Duodenal mucosa (tissue), 2 donors: Measurements from ENCODE around the gene NMNAT2.

Experiments used
- H3K27ac ChIP-seq: one replicate; pipeline ENCODE4 v1.7.0; 2013; ENCODE audit warnings: low read depth, low read length
- H3K27me3 ChIP-seq, 2 donors: one replicate each; pipeline ENCODE4 v1.7.0; 2013; ENCODE audit warnings: low read length in 2 of 2, control low read depth in 1 of 2; ENCODE audit not compliant: insufficient read depth in 2 of 2, control insufficient read depth in 1 of 2
- H3K36me3 ChIP-seq, 2 donors: one replicate each; pipeline ENCODE4 v1.7.0; 2013; ENCODE audit warnings: low read length in 2 of 2, control low read depth in 1 of 2; ENCODE audit not compliant: insufficient read depth in 2 of 2, control insufficient read depth in 1 of 2
- H3K4me1 ChIP-seq, 2 donors: one replicate each; pipeline ENCODE4 v1.7.0; 2013; ENCODE audit warnings: low read length in 2 of 2, control low read depth in 1 of 2; ENCODE audit not compliant: insufficient read depth in 2 of 2, control insufficient read depth in 1 of 2
- H3K4me3 ChIP-seq, 2 donors: one replicate each; pipeline ENCODE4 v1.7.0; 2013; ENCODE audit warnings: low read length in 2 of 2, low read depth in 1 of 2
- H3K9ac ChIP-seq, 2 donors: one replicate each; pipeline ENCODE4 v1.7.0; 2013; ENCODE audit warnings: low read length in 2 of 2, low read depth in 1 of 2
- H3K9me3 ChIP-seq, 2 donors: one replicate each; pipeline ENCODE4 v1.7.0; 2013; ENCODE audit warnings: low read length in 2 of 2, control low read depth in 1 of 2; ENCODE audit not compliant: control insufficient read depth in 1 of 2

Gene NMNAT2

GRCh38 chr1:183284086-183284485 is 134.1 kb downstream of the NMNAT2 start:
- Histone ChIP-seq H3K4me3 (no peak overlapping the region), H3K27ac (no peak overlapping the region), H3K27me3 (no peaks in the 10 kb centered on the region), H3K36me3 (no peaks in the 10 kb centered on the region), H3K9me3 (no peaks in the 10 kb centered on the region), H3K4me1 (peaks cover 6 to 7% of the 10 kb centered on the region in 2 donors), H3K9ac (no peak overlapping the region)

GRCh38 chr1:183283286-183283685 is 134.9 kb downstream of the NMNAT2 start:
- Histone ChIP-seq H3K9me3 (no peaks in the 10 kb centered on the region), H3K9ac (no peak overlapping the region), H3K4me3 (no peak overlapping the region), H3K27me3 (no peaks in the 10 kb centered on the region), H3K36me3 (no peaks in the 10 kb centered on the region), H3K27ac (no peak overlapping the region), H3K4me1 (peaks cover 6 to 7% of the 10 kb centered on the region in 2 donors)

GRCh38 chr1:183282101-183282855 is 135.9 kb downstream of the NMNAT2 start:
- Histone ChIP-seq H3K36me3 (no peaks in the 10 kb centered on the region), H3K9me3 (no peaks in the 10 kb centered on the region), H3K4me3 (no peak overlapping the region), H3K4me1 (peaks cover 6 to 7% of the 10 kb centered on the region in 2 donors), H3K9ac (no peak overlapping the region), H3K27ac (peak overlapping the region; percentile 22), H3K27me3 (no peaks in the 10 kb centered on the region)

GRCh38 chr1:183281553-183282091 is 136.6 kb downstream of the NMNAT2 start:
- Histone ChIP-seq H3K27me3 (no peaks in the 10 kb centered on the region), H3K27ac (no peak overlapping the region), H3K9ac (no peak overlapping the region), H3K4me3 (no peak overlapping the region), H3K36me3 (no peaks in the 10 kb centered on the region), H3K4me1 (peaks cover 6 to 7% of the 10 kb centered on the region in 2 donors), H3K9me3 (no peaks in the 10 kb centered on the region)

GRCh38 chr1:183281039-183281438 is 137.1 kb downstream of the NMNAT2 start:
- H3K9ac ChIP-seq: no peak overlapping the region
- no peak overlapping the region for H3K4me3 ChIP-seq
- H3K9me3 ChIP-seq: no peaks in the 10 kb centered on the region
- no peaks in the 10 kb centered on the region for H3K27me3 ChIP-seq
- no peaks in the 10 kb centered on the region for H3K36me3 ChIP-seq
- no peak overlapping the region for H3K27ac ChIP-seq
- peaks cover 6 to 7% of the 10 kb centered on the region in 2 donors for H3K4me1 ChIP-seq

- Histone ChIP-seq H3K4me1 (peaks cover 6 to 7% of the 10 kb centered on the region in 2 donors), H3K9ac (no peak overlapping the region), H3K27ac (no peak overlapping the region), H3K36me3 (no peaks in the 10 kb centered on the region), H3K27me3 (no peaks in the 10 kb centered on the region), H3K9me3 (no peaks in the 10 kb centered on the region), H3K4me3 (no peak overlapping the region)
These were observed 138.3 kb downstream of the NMNAT2 start for GRCh38 chr1:183279835-183280234.

- Histone ChIP-seq H3K36me3 (no peaks in the 10 kb centered on the region), H3K27me3 (no peaks in the 10 kb centered on the region), H3K4me3 (no peak overlapping the region), H3K9me3 (no peaks in the 10 kb centered on the region), H3K4me1 (peaks cover 6 to 7% of the 10 kb centered on the region in 2 donors), H3K27ac (no peak overlapping the region), H3K9ac (no peak overlapping the region)
These were observed 139.2 kb downstream of the NMNAT2 start for GRCh38 chr1:183278739-183279591.

GRCh38 chr1:183277821-183278738 is 140.1 kb downstream of the NMNAT2 start:
- H3K4me3 ChIP-seq: no peak overlapping the region
- no peaks in the 10 kb centered on the region for H3K36me3 ChIP-seq
- H3K27ac ChIP-seq: no peak overlapping the region
- no peaks in the 10 kb centered on the region for H3K27me3 ChIP-seq
- H3K9ac ChIP-seq: no peak overlapping the region
- peaks cover 6 to 7% of the 10 kb centered on the region in 2 donors for H3K4me1 ChIP-seq
- H3K9me3 ChIP-seq: no peaks in the 10 kb centered on the region

- Histone ChIP-seq H3K36me3 (no peaks in the 10 kb centered on the region), H3K9ac (no peak overlapping the region), H3K27ac (no peak overlapping the region), H3K9me3 (no peaks in the 10 kb centered on the region), H3K4me3 (no peak overlapping the region), H3K4me1 (no peaks in the 10 kb centered on the region), H3K27me3 (no peaks in the 10 kb centered on the region)
These were observed 141.6 kb downstream of the NMNAT2 start for GRCh38 chr1:183276386-183277080.
